ENCODE results near the gene MYO1C. TPM values are rescaled to one million over a fixed set of nuclear protein-coding genes. Genes with fewer than 3 reads are reported as not detected.

The MYO1C gene
- total and polyA plus RNA-seq, 5 donors from 2014 or later, result 7.3 to 33.7 (median 10.6) TPM

- no peaks in the 10 kb centered on the region for H3K36me3 Mint-ChIP-seq
- no peaks in the 10 kb centered on the region for H3K27me3 Mint-ChIP-seq
- no peaks in the 10 kb centered on the region for H3K9me3 Mint-ChIP-seq
- no peaks in the 10 kb centered on the region for H3K9me3 ChIP-seq (ENCODE audit: control insufficient read depth in 2 of 2, low read length in 2 of 2)
- H3K4me3 Mint-ChIP-seq, result peak overlapping the region; percentile 89 to 98 (median 92)
- ATAC-seq (ENCODE audit: low read depth in 2 of 2) (peak; percentile 35), DNase-seq (peak; percentile 61 to 78 (median 72))
- H3K4me1 ChIP-seq (ENCODE audit: control insufficient read depth, insufficient read depth, low read length, poor library complexity, severe bottlenecking), result peaks cover 61% of the 10 kb centered on the region
- peak overlapping the region; percentile 72 to 86 (median 84) for H3K27ac Mint-ChIP-seq
- H3K36me3 ChIP-seq (ENCODE audit: control insufficient read depth, insufficient read depth, low read length), result no peaks in the 10 kb centered on the region
- H3K27ac ChIP-seq (ENCODE audit: insufficient read depth, low read length, poor library complexity, severe bottlenecking), result peak overlapping the region; percentile 83
- H3K27me3 ChIP-seq (ENCODE audit: control insufficient read depth, insufficient read depth, low read length), result no peaks in the 10 kb centered on the region
- peak overlapping the region; percentile 53 for H3K4me3 ChIP-seq (ENCODE audit: low read depth, low read length)
- peaks cover 5 to 60% (median 16%) of the 10 kb centered on the region in 4 donors for H3K4me1 Mint-ChIP-seq
Observed at GRCh38 chr17:1487939-1488825, 4.3 kb downstream of the MYO1C start.

DNA sequence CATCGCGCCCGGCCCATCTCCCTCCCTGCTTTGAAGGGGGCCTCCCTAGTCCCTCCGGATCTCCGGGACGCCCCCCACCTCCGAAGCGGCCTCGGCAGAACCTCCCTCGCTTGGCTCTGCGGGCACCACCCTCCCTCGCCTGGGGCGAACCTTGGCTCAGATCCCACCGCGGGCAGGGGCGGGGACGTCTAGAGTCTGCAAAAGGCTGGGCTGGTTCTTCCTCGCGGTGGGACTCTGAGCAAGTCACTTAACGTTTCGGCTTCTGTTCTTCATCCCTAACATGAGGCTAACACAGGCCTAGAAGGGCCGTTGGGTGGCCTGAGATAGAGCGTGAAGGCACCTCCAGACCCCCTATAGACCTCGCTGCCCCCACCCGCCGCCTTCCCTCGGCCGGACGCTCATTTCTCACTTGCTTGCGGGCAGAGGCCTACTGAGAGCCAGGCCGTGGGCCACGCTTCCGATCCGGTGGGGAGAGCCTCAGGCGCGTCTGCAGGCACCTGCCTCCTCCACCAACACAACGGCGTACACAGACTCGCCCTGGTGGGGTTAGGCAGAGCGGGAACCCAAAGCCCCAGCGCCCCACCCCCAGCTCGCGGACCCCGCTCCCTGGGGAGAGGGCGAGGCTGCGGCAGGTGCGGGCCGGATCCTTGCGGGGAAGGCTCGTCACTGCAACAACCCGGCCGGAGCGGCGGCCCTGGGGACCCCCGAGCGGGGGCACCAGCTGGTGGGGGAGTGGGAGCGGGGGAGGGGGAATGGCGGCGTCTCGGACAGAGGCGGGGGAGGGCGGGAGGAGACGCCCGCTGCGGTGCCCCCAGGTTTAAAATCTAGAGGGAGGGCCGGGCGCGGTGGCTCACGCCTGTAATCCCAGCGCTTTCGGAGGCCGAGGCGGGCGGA is 5.4 kb downstream of the MYO1C start:
- H3K4me1 ChIP-seq (ENCODE audit: control insufficient read depth, insufficient read depth, low read length, poor library complexity, severe bottlenecking), result peaks cover 51% of the 10 kb centered on the region
- peak overlapping the region; percentile 53 for H3K4me3 ChIP-seq (ENCODE audit: low read depth, low read length)
- H3K36me3 ChIP-seq (ENCODE audit: control insufficient read depth, insufficient read depth, low read length), result no peaks in the 10 kb centered on the region
- H3K36me3 Mint-ChIP-seq, result peaks cover 2% of the 10 kb centered on the region
- H3K27me3 Mint-ChIP-seq, result no peaks in the 10 kb centered on the region
- H3K9me3 ChIP-seq (ENCODE audit: control insufficient read depth in 2 of 2, low read length in 2 of 2), result no peaks in the 10 kb centered on the region
- H3K27ac Mint-ChIP-seq, result peak overlapping the region; percentile 79 to 92 (median 84)
- H3K27ac ChIP-seq (ENCODE audit: insufficient read depth, low read length, poor library complexity, severe bottlenecking), result peak overlapping the region; percentile 83
- DNase-seq (peak; percentile 69 to 73 (median 70)), ATAC-seq (ENCODE audit: low read depth in 2 of 2) (peak; percentile 19 to 26)
- H3K4me1 Mint-ChIP-seq, result peaks cover 5 to 52% (median 15%) of the 10 kb centered on the region in 4 donors
- peak overlapping the region; percentile 87 to 92 (median 89) for H3K4me3 Mint-ChIP-seq
- H3K27me3 ChIP-seq (ENCODE audit: control insufficient read depth, insufficient read depth, low read length), result no peaks in the 10 kb centered on the region
- no peaks in the 10 kb centered on the region for H3K9me3 Mint-ChIP-seq

DNA sequence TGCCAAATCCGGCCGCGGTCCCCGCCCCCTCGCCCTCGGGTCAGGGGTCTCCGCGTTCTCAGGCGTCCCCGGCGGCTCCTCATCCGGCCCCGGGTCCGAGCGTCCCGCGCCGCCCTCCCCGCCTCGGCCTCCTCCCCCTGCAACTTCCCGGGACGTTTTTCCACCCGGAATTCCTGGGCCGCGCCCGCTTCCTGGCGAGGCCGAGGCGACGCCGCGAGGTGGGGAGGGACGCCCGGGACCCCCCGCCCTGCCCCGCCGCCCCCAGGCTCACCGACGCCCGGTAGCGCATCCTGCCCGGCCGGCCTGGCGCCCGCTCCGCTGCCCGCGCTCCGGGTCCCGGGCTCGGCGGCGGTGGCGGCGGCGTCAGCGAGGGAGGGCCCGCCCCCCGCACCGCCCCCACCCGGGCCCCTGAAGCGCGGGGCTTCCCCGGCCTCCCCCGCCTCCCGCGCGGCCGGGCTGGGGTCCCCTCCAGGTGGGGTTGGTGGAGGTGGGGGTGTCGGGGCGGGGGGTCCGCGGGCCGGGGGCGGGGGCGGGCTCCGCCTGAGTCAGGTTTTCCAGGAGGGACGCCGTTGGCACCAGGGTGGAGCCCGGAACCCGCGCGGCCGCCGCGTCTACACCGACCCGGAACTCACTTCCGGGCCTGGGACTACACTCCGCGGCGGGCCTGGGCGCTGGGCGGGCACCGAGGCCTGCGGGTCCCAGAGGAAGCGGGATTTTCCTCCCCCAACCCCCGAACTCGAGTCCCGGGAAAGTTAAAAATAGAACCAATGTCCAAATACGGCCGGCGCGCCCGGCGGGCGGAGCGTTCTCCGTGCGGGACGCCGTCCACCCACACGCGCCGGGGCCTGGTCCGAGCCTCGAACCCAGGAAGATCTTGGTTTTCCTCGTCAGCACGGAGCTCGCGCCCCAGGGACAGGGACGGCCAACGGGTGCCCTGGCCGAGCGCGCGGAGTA is 6.8 kb downstream of the MYO1C start:
- Histone ChIP-seq H3K4me3 (ENCODE audit: low read depth, low read length) (no peak overlapping the region), H3K27me3 (ENCODE audit: control insufficient read depth, insufficient read depth, low read length) (no peaks in the 10 kb centered on the region), H3K9me3 (ENCODE audit: control insufficient read depth in 2 of 2, low read length in 2 of 2) (no peaks in the 10 kb centered on the region), H3K27ac (ENCODE audit: insufficient read depth, low read length, poor library complexity, severe bottlenecking) (peak overlapping the region; percentile 83), H3K4me1 (ENCODE audit: control insufficient read depth, insufficient read depth, low read length, poor library complexity, severe bottlenecking) (peaks cover 42% of the 10 kb centered on the region), H3K36me3 (ENCODE audit: control insufficient read depth, insufficient read depth, low read length) (peaks cover 4% of the 10 kb centered on the region)
- ATAC-seq (ENCODE audit: low read depth in 2 of 2) (peak; percentile 38 to 49), DNase-seq (peak; percentile 60 to 67 (median 60))
- peak overlapping the region; percentile 81 to 96 (median 90) for H3K4me3 Mint-ChIP-seq
- peak overlapping the region in 2 of 3 donors; percentile 58 to 92 for H3K27ac Mint-ChIP-seq
- peaks cover 0 to 1% (median 0%) of the 10 kb centered on the region in 7 donors for H3K9me3 Mint-ChIP-seq
- peaks cover 12% of the 10 kb centered on the region for H3K36me3 Mint-ChIP-seq
- H3K4me1 Mint-ChIP-seq, result peaks cover 5 to 50% (median 14%) of the 10 kb centered on the region in 4 donors
- no peaks in the 10 kb centered on the region for H3K27me3 Mint-ChIP-seq

GRCh38 chr17:1484676-1485422 is 7.6 kb downstream of the MYO1C start:
- H3K4me3 Mint-ChIP-seq, result peak overlapping the region; percentile 81 to 96 (median 88)
- Histone ChIP-seq H3K9me3 (ENCODE audit: control insufficient read depth in 2 of 2, low read length in 2 of 2) (no peaks in the 10 kb centered on the region), H3K27me3 (ENCODE audit: control insufficient read depth, insufficient read depth, low read length) (no peaks in the 10 kb centered on the region), H3K27ac (ENCODE audit: insufficient read depth, low read length, poor library complexity, severe bottlenecking) (peak overlapping the region; percentile 80), H3K4me1 (ENCODE audit: control insufficient read depth, insufficient read depth, low read length, poor library complexity, severe bottlenecking) (peaks cover 35% of the 10 kb centered on the region), H3K4me3 (ENCODE audit: low read depth, low read length) (peak overlapping the region; percentile 26), H3K36me3 (ENCODE audit: control insufficient read depth, insufficient read depth, low read length) (peaks cover 4% of the 10 kb centered on the region)
- H3K9me3 Mint-ChIP-seq, result peaks cover 0 to 1% (median 0%) of the 10 kb centered on the region in 7 donors
- peaks cover 12% of the 10 kb centered on the region for H3K36me3 Mint-ChIP-seq
- peaks cover 0 to 43% (median 8%) of the 10 kb centered on the region in 4 donors for H3K4me1 Mint-ChIP-seq
- ATAC-seq (ENCODE audit: low read depth in 2 of 2), result peak; percentile 32 to 43
- DNase-seq, result peak; percentile 56 to 57 (median 57)
- no peaks in the 10 kb centered on the region for H3K27me3 Mint-ChIP-seq
- H3K27ac Mint-ChIP-seq, result peak overlapping the region; percentile 58 to 78 (median 66)

DNA sequence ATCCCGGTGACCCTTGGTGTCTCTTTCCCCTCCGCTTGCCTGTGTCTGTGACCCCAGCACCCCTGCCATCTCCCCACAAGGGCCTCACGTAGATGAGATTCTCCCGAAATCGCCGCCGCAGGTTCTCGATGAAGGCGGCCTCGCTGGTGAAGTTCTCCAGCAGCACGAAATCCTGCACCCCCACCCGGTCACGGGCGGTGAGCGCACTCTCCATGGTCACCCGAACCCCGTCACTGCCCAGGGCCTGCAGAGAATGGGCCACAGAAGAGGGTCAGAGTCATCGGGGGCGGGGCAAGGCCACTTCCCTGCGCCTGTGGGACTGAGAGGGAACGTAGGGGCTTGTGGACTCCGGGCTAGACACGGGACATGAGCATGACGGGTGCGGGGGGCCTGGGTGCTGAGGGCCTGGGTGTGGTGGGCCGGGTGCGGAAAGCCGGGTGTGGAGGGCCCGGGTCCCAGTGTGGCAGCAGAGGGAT is 8.4 kb downstream of the MYO1C start:
- Mint-ChIP-seq H3K27me3 (no peaks in the 10 kb centered on the region), H3K4me3 (peak overlapping the region in 3 of 4 donors; percentile 62 to 89 (median 81)), H3K4me1 (peaks cover 0 to 35% (median 8%) of the 10 kb centered on the region in 4 donors), H3K36me3 (peaks cover 12% of the 10 kb centered on the region), H3K27ac (peak overlapping the region in 2 of 3 donors; percentile 58 to 71), H3K9me3 (peaks cover 0 to 1% (median 0%) of the 10 kb centered on the region in 7 donors)
- Histone ChIP-seq H3K4me3 (ENCODE audit: low read depth, low read length) (no peak overlapping the region), H3K36me3 (ENCODE audit: control insufficient read depth, insufficient read depth, low read length) (peaks cover 4% of the 10 kb centered on the region), H3K27ac (ENCODE audit: insufficient read depth, low read length, poor library complexity, severe bottlenecking) (peak overlapping the region; percentile 51), H3K9me3 (ENCODE audit: control insufficient read depth in 2 of 2, low read length in 2 of 2) (no peaks in the 10 kb centered on the region), H3K4me1 (ENCODE audit: control insufficient read depth, insufficient read depth, low read length, poor library complexity, severe bottlenecking) (peaks cover 35% of the 10 kb centered on the region), H3K27me3 (ENCODE audit: control insufficient read depth, insufficient read depth, low read length) (no peaks in the 10 kb centered on the region)
- DNase-seq (no peak), ATAC-seq (ENCODE audit: low read depth in 2 of 2) (no peak)

GRCh38 chr17:1482680-1483079 is 9.8 kb downstream of the MYO1C start:
- no peak overlapping the region for H3K4me3 ChIP-seq (ENCODE audit: low read depth, low read length)
- Mint-ChIP-seq H3K27me3 (no peaks in the 10 kb centered on the region), H3K27ac (no peak overlapping the region), H3K4me1 (peaks cover 0 to 27% (median 3%) of the 10 kb centered on the region in 4 donors), H3K36me3 (peaks cover 15% of the 10 kb centered on the region), H3K9me3 (peaks cover 0 to 1% (median 0%) of the 10 kb centered on the region in 7 donors), H3K4me3 (no peak overlapping the region)
- DNase-seq (no peak), ATAC-seq (ENCODE audit: low read depth in 2 of 2) (no peak)
- H3K36me3 ChIP-seq (ENCODE audit: control insufficient read depth, insufficient read depth, low read length), result peaks cover 4% of the 10 kb centered on the region
- no peaks in the 10 kb centered on the region for H3K27me3 ChIP-seq (ENCODE audit: control insufficient read depth, insufficient read depth, low read length)
- H3K9me3 ChIP-seq (ENCODE audit: control insufficient read depth in 2 of 2, low read length in 2 of 2), result no peaks in the 10 kb centered on the region
- H3K4me1 ChIP-seq (ENCODE audit: control insufficient read depth, insufficient read depth, low read length, poor library complexity, severe bottlenecking), result peaks cover 25% of the 10 kb centered on the region
- H3K27ac ChIP-seq (ENCODE audit: insufficient read depth, low read length, poor library complexity, severe bottlenecking), result no peak overlapping the region

Measured in CD4-positive, CD25-positive, alpha-beta regulatory T cell (primary cell).